Central memory CD8-positive, alpha-beta T cell (primary cell): ENCODE measurements around the gene MRGPRG.

Experiments used
- ATAC-seq: fragments of 150-1000 bp; cut with Tn5 transposase; replicated peaks from 2 replicates; pipeline ENCODE4 v1.10.0; 2022; ENCODE audit warnings: mild to moderate bottlenecking, moderate FRiP score, moderate number of reproducible peaks; ENCODE audit not compliant: poor library complexity, severe bottlenecking; ENCODE audit errors: extremely low read depth
- DNase-seq, 2 donors: peaks; one replicate each; pipeline ENCODE4 v3.0.0; 2021; ENCODE audit warnings: low spot score in 2 of 2
- H3K27ac Mint-ChIP-seq: one replicate; pipeline ENCODE4 v1.8.0; 2022; ENCODE audit warnings: low read depth, mild to moderate bottlenecking, moderate library complexity, mixed read lengths
- H3K27me3 Mint-ChIP-seq: one replicate; pipeline ENCODE4 v1.8.0; 2022; ENCODE audit warnings: mixed read lengths
- H3K36me3 Mint-ChIP-seq: one replicate; pipeline ENCODE4 v1.8.0; 2022; ENCODE audit warnings: mild to moderate bottlenecking, moderate library complexity, mixed read lengths; ENCODE audit not compliant: insufficient read depth
- H3K4me1 Mint-ChIP-seq: one replicate; pipeline ENCODE4 v1.8.0; 2022; ENCODE audit warnings: mixed read lengths
- H3K4me3 Mint-ChIP-seq: one replicate; pipeline ENCODE4 v1.8.0; 2022; ENCODE audit warnings: mild to moderate bottlenecking, moderate library complexity, mixed read lengths
- H3K9me3 Mint-ChIP-seq: one replicate; pipeline ENCODE4 v1.8.0; 2022; ENCODE audit warnings: mixed read lengths

MRGPRG gene

GRCh38 chr11:3201112-3201581 is 17.5 kb downstream of the MRGPRG start:
- ATAC-seq, result no peak
- Mint-ChIP-seq H3K4me3 (no peak overlapping the region), H3K27me3 (peaks cover 26% of the 10 kb centered on the region)

GRCh38 chr11:3200388-3201111 is 18.1 kb downstream of the MRGPRG start:
- no peak overlapping the region for H3K27ac Mint-ChIP-seq
- H3K4me1 Mint-ChIP-seq, result no peaks in the 10 kb centered on the region
- no peak for DNase-seq
- H3K36me3 Mint-ChIP-seq, result no peaks in the 10 kb centered on the region
- H3K9me3 Mint-ChIP-seq, result no peaks in the 10 kb centered on the region
- ATAC-seq, result no peak
- peaks cover 31% of the 10 kb centered on the region for H3K27me3 Mint-ChIP-seq
- H3K4me3 Mint-ChIP-seq, result no peak overlapping the region

More at GRCh38 chr11:3201112-3201581, 17.5 kb downstream of the MRGPRG start:
- DNase-seq, result no peak
- Mint-ChIP-seq H3K27ac (no peak overlapping the region), H3K4me1 (no peaks in the 10 kb centered on the region), H3K36me3 (no peaks in the 10 kb centered on the region), H3K9me3 (no peaks in the 10 kb centered on the region)

GRCh38 chr11:3199537-3200295 is 18.9 kb downstream of the MRGPRG start:
- H3K27ac Mint-ChIP-seq, result no peak overlapping the region
- no peak overlapping the region for H3K4me3 Mint-ChIP-seq
- ATAC-seq (no peak), DNase-seq (no peak)
- no peaks in the 10 kb centered on the region for H3K36me3 Mint-ChIP-seq
- H3K4me1 Mint-ChIP-seq, result no peaks in the 10 kb centered on the region
- H3K9me3 Mint-ChIP-seq, result no peaks in the 10 kb centered on the region
- peaks cover 39% of the 10 kb centered on the region for H3K27me3 Mint-ChIP-seq

- Mint-ChIP-seq H3K4me3 (no peak overlapping the region), H3K36me3 (no peaks in the 10 kb centered on the region), H3K27ac (no peak overlapping the region), H3K9me3 (no peaks in the 10 kb centered on the region), H3K4me1 (no peaks in the 10 kb centered on the region), H3K27me3 (peaks cover 41% of the 10 kb centered on the region)
- no peak for ATAC-seq
- no peak for DNase-seq
Measured at GRCh38 chr11:3198815-3199214, 19.8 kb downstream of the MRGPRG start.

GRCh38 chr11:3197878-3198528 is 20.6 kb downstream of the MRGPRG start:
- Mint-ChIP-seq H3K27ac (no peak overlapping the region), H3K9me3 (no peaks in the 10 kb centered on the region), H3K36me3 (no peaks in the 10 kb centered on the region), H3K27me3 (peaks cover 41% of the 10 kb centered on the region), H3K4me1 (no peaks in the 10 kb centered on the region), H3K4me3 (no peak overlapping the region)
- DNase-seq (no peak), ATAC-seq (no peak)

- H3K9me3 Mint-ChIP-seq, result no peaks in the 10 kb centered on the region
- H3K36me3 Mint-ChIP-seq, result no peaks in the 10 kb centered on the region
- DNase-seq (no peak), ATAC-seq (no peak)
- no peaks in the 10 kb centered on the region for H3K4me1 Mint-ChIP-seq
- H3K27me3 Mint-ChIP-seq, result peaks cover 41% of the 10 kb centered on the region
- no peak overlapping the region for H3K4me3 Mint-ChIP-seq
- no peak overlapping the region for H3K27ac Mint-ChIP-seq
Measured at GRCh38 chr11:3197044-3197695, 21.4 kb downstream of the MRGPRG start.

- H3K27ac Mint-ChIP-seq, result no peak overlapping the region
- H3K9me3 Mint-ChIP-seq, result no peaks in the 10 kb centered on the region
- ATAC-seq (no peak), DNase-seq (no peak)
- H3K4me3 Mint-ChIP-seq, result no peak overlapping the region
- H3K27me3 Mint-ChIP-seq, result peaks cover 39% of the 10 kb centered on the region
- H3K4me1 Mint-ChIP-seq, result no peaks in the 10 kb centered on the region
- H3K36me3 Mint-ChIP-seq, result no peaks in the 10 kb centered on the region
Measured at GRCh38 chr11:3196161-3197043, 22.2 kb downstream of the MRGPRG start.

- H3K4me3 Mint-ChIP-seq, result no peak overlapping the region
- peaks cover 30% of the 10 kb centered on the region for H3K27me3 Mint-ChIP-seq
- H3K9me3 Mint-ChIP-seq, result no peaks in the 10 kb centered on the region
- no peak for ATAC-seq
- DNase-seq, result no peak
- no peaks in the 10 kb centered on the region for H3K36me3 Mint-ChIP-seq
- H3K4me1 Mint-ChIP-seq, result no peaks in the 10 kb centered on the region
- no peak overlapping the region for H3K27ac Mint-ChIP-seq
Measured at GRCh38 chr11:3195251-3196160, 23.1 kb downstream of the MRGPRG start.

GRCh38 chr11:3194016-3194816 is 24.4 kb downstream of the MRGPRG start:
- DNase-seq (no peak), ATAC-seq (no peak)
- Mint-ChIP-seq H3K27me3 (peaks cover 34% of the 10 kb centered on the region), H3K36me3 (no peaks in the 10 kb centered on the region), H3K9me3 (no peaks in the 10 kb centered on the region), H3K27ac (no peak overlapping the region), H3K4me3 (no peak overlapping the region), H3K4me1 (no peaks in the 10 kb centered on the region)

- Mint-ChIP-seq H3K36me3 (no peaks in the 10 kb centered on the region), H3K27ac (no peak overlapping the region), H3K4me1 (no peaks in the 10 kb centered on the region), H3K27me3 (peaks cover 30% of the 10 kb centered on the region), H3K9me3 (no peaks in the 10 kb centered on the region), H3K4me3 (no peak overlapping the region)
- ATAC-seq (no peak), DNase-seq (no peak)
Measured at GRCh38 chr11:3193373-3194015, 25.1 kb downstream of the MRGPRG start.
